ENCODE data around the gene CXXC5.
"Not testable (repeated sequence)": the region's sequence is repeated elsewhere in the genome, so short reads cannot be mapped to it uniquely, and the experiment has no call there.

The CXXC5 gene

DNA sequence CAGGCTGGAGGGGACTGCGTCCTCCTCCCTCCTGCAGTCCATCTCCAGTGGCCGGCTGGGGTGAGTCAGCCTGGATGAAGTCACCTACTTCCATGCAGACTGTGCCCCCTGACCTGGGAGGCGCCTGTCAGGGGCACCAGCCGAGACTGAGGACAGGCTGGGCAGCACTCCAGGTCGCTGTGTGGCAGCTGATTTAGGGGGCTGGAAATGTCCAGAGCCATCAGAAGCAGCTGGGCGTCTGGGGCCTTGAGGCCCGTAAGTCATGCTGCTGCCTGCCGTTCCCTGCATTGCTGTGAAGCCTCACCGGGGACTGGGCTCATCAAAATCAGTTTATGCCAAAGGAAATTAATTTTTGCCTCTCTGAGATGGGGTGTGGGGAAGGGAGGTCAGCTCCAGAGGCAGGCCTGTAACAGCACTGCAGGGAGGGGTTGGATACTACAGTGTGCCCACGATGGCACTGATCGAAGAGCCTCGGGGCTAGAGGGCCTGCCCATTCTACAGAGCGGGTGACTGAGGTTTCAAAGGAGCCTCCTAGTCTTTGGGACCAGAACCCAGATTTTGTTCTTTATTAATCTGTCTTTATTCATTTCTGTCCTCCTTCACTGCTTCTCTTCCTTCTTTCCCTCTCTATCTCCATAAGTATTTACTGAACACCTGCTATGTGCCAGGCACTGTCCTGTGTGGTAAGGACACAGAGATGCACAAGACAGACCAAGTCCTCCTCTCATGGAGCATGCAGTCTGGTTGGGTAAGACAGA lies 77.1 kb downstream of the CXXC5 start:
- no peak overlapping the region for H3K27ac Mint-ChIP-seq
- no peak for DNase-seq
- H3K27me3 Mint-ChIP-seq: no peaks in the 10 kb centered on the region
- no peaks in the 10 kb centered on the region for H3K9me3 Mint-ChIP-seq
- no peaks in the 10 kb centered on the region for H3K4me1 Mint-ChIP-seq (ENCODE audit: low read depth)
- H3K36me3 Mint-ChIP-seq (ENCODE audit: low read depth): no peaks in the 10 kb centered on the region
- H3K4me3 Mint-ChIP-seq: no peak overlapping the region

GRCh38 chr5:139726248-139726647 lies 78.1 kb downstream of the CXXC5 start:
- Mint-ChIP-seq H3K27ac (no peak overlapping the region), H3K36me3 (ENCODE audit: low read depth) (no peaks in the 10 kb centered on the region), H3K4me1 (ENCODE audit: low read depth) (no peaks in the 10 kb centered on the region), H3K9me3 (no peaks in the 10 kb centered on the region), H3K27me3 (no peaks in the 10 kb centered on the region), H3K4me3 (no peak overlapping the region)
- no peak for DNase-seq

DNA sequence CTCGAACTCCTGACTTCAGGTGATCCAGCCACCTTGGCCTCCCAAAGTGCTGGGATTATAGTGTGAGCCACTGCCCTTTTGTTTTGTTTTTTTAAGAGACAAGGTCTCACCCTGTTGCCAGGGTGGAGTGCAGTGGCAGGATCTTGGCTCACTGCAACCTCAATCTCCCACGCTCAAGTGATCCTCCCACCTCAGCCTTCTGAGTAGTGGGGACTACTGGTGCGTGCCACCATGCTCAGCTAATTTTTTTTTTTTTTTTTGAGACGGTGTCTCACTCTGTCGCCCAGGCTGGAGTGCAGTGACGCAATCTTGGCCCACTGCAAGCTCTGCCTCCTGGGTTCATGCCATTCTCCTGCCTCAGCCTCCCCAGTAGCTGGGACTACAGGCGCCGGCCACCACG lies 79.5 kb downstream of the CXXC5 start:
- H3K27me3 Mint-ChIP-seq; H3K4me1 Mint-ChIP-seq (ENCODE audit: low read depth); H3K36me3 Mint-ChIP-seq (ENCODE audit: low read depth); H3K9me3 Mint-ChIP-seq; H3K27ac Mint-ChIP-seq; DNase-seq; H3K4me3 Mint-ChIP-seq: not testable (repeated sequence)

DNA sequence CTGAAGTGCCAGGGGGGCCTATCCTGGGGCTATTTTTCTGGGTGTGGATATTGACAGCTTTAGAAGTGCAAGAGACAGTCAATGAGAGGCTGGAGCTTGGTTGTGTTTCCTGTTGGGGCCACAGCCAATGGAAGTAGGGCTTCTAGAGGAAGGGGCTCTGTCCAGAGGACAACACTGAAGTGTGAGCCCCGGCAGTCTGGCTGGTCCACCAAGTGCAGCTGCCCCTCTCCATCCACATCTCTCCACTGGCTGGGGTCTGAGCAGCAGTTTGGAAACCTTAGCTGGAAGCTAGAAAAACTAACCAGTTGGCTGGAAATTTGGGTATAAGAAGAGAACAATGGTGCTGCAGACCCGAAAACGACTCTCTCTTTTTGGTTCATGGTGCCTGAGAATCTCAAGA lies 83.1 kb downstream of the CXXC5 start:
- H3K9me3 Mint-ChIP-seq: no peaks in the 10 kb centered on the region
- no peaks in the 10 kb centered on the region for H3K27me3 Mint-ChIP-seq
- DNase-seq: no peak
- H3K4me3 Mint-ChIP-seq: no peak overlapping the region
- H3K36me3 Mint-ChIP-seq (ENCODE audit: low read depth): no peaks in the 10 kb centered on the region
- no peaks in the 10 kb centered on the region for H3K4me1 Mint-ChIP-seq (ENCODE audit: low read depth)
- no peak overlapping the region for H3K27ac Mint-ChIP-seq

GRCh38 chr5:139732019-139732418 lies 83.9 kb downstream of the CXXC5 start:
- no peak for DNase-seq
- Mint-ChIP-seq H3K27ac (no peak overlapping the region), H3K27me3 (no peaks in the 10 kb centered on the region), H3K4me3 (no peak overlapping the region), H3K36me3 (ENCODE audit: low read depth) (no peaks in the 10 kb centered on the region), H3K4me1 (ENCODE audit: low read depth) (no peaks in the 10 kb centered on the region), H3K9me3 (no peaks in the 10 kb centered on the region)

DNA sequence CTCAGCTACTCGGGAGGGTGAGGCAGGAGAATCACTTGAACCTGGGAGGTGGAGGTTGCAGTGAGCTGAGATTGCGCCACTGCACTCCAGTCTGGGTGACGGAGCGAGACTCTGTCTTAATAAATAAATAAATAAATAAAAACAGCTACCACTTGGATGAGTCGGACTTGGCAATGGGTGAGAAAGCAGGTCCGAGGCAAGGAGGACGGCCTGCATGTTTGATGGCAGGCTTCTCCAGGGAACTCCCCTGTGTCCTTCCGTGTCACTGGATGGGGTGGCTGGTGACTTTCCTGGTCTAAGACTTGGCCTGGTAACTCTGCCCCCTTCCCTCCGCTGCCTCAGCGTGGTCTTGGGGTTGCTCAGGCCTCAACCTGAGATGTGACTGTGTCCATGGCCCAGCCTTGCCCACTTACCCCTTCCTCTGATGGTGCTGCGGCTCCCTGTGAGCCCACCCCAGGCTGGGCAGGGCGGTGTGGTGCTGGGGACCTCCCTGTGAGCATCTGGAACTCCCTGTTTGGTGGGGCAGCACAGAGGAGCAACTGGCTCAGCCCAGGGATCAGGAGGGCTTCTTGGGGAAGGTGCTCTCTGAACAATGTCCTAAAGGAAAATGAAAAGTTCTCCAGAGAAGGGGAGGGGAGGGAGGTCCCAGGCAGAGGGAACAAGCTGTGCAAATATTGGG lies 85.0 kb downstream of the CXXC5 start:
- H3K4me3 Mint-ChIP-seq: no peak overlapping the region
- DNase-seq: no peak

More for the DNA sequence above, 85.0 kb downstream of the CXXC5 start:
- no peaks in the 10 kb centered on the region for H3K9me3 Mint-ChIP-seq
- no peak overlapping the region for H3K27ac Mint-ChIP-seq
- H3K27me3 Mint-ChIP-seq: no peaks in the 10 kb centered on the region
- no peaks in the 10 kb centered on the region for H3K36me3 Mint-ChIP-seq (ENCODE audit: low read depth)
- H3K4me1 Mint-ChIP-seq (ENCODE audit: low read depth): no peaks in the 10 kb centered on the region

All from activated T-cell treated with anti-CD3 and anti-CD28 coated beads, Interleukin-2, amount 50 U/mL, for 24 hours (primary cell).